Right lobe of liver (tissue), 4 donors: Measurements from ENCODE around the gene MCTP1.

Experiments
- POLR2A ChIP-seq: fragments of 450-650 bp; IDR thresholded peaks from one replicate; pipeline ENCODE4 v1.6.1; 2017; ENCODE audit warnings: antibody characterized with exemption, mild to moderate bottlenecking
- TF ChIP-seq, protein P1 (sequence below), 4 donors: fragments of 200-600 bp in 3 of 4; fragments of 450-650 bp in 1 of 4; IDR thresholded peaks; one replicate each; pipeline versions ENCODE4 v1.5.1 to v1.8.0; 2016 to 2022; ENCODE audit warnings: antibody characterized with exemption in 4 of 4, mild to moderate bottlenecking in 2 of 4
- donor health status: DM: no; HTN: no; CAD: no.
- donor health status: DM: no; HTN: no; CAD: no.
- donor health status: DM: no; HTN: yes; CAD: no.

DNA sequence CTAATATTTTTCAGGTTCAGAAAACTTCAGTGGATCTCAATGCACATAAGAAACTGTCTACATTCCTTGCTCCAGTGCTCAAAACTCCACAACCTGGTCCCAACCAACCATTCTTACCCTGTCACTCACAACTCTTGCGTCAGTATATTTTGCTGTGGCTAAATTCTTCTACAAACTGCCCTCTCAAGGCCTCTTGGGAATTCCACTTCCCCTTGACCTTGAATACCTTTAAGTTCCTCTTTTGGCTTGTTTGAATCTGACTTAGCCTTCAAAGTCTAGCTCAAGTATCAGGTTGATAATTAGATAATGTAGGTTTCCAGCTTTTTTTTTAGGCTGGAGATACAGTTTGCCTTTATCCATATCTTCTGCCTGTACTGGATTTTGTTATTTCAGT is 538.2 kb downstream of the MCTP1 start:
- TF ChIP-seq, protein P1, sequence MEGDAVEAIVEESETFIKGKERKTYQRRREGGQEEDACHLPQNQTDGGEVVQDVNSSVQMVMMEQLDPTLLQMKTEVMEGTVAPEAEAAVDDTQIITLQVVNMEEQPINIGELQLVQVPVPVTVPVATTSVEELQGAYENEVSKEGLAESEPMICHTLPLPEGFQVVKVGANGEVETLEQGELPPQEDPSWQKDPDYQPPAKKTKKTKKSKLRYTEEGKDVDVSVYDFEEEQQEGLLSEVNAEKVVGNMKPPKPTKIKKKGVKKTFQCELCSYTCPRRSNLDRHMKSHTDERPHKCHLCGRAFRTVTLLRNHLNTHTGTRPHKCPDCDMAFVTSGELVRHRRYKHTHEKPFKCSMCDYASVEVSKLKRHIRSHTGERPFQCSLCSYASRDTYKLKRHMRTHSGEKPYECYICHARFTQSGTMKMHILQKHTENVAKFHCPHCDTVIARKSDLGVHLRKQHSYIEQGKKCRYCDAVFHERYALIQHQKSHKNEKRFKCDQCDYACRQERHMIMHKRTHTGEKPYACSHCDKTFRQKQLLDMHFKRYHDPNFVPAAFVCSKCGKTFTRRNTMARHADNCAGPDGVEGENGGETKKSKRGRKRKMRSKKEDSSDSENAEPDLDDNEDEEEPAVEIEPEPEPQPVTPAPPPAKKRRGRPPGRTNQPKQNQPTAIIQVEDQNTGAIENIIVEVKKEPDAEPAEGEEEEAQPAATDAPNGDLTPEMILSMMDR (IDR thresholded peaks at IDR 0.05): no peak
- TF ChIP-seq POLR2A: no peak
